ENCODE measurements around the gene FGF1.

- no peak for TF ChIP-seq CTCF (IDR thresholded peaks at IDR 0.05)
- no peak for TF ChIP-seq POLR2A (IDR thresholded peaks at IDR 0.05)
These were observed 27.6 kb downstream of the FGF1 start for GRCh38 chr5:142658278-142658677.

Data from uterus (tissue), 2 donors.